Thyroid gland (tissue), 4 donors: ENCODE measurements around the gene JADE1. TPM values are rescaled to one million over a fixed set of nuclear protein-coding genes. Genes with fewer than 3 reads are reported as not detected.

Experiments used
- DNase-seq, 2 donors: peaks; one replicate each; pipeline ENCODE4 v3.0.0-alpha.2; 2019
- H3K27ac ChIP-seq, 3 donors: fragments of 200-600 bp; sonication (generic); 1 replicate in 2 of 3; 2 replicates in 1 of 3; pipeline ENCODE4 v1.5.1; 2016 to 2019; ENCODE audit warnings: mild to moderate bottlenecking in 1 of 3, moderate library complexity in 1 of 3
- H3K27me3 ChIP-seq: fragments of 200-600 bp; sonication (generic); one replicate; pipeline ENCODE4 v1.5.1; 2019
- H3K36me3 ChIP-seq, 2 donors: fragments of 200-600 bp; sonication (generic); one replicate each; pipeline ENCODE4 v1.5.1; 2016 to 2019
- H3K4me1 ChIP-seq, 2 donors: fragments of 200-600 bp; sonication (generic); one replicate each; pipeline ENCODE4 v1.5.1; 2017 to 2019
- H3K4me3 ChIP-seq, 3 donors: fragments of 200-600 bp; sonication (generic); replicated peaks in 1 of 3; 1 replicate in 2 of 3; 2 replicates in 1 of 3; pipeline ENCODE4 v1.5.1; 2016; ENCODE audit warnings: mild to moderate bottlenecking in 1 of 3
- H3K9me3 ChIP-seq: fragments of 200-600 bp; sonication (generic); one replicate; pipeline ENCODE4 v1.5.1; 2017
- POLR2A ChIP-seq, 2 donors: fragments of 450-650 bp; IDR thresholded peaks; one replicate each; pipeline ENCODE4 v1.6.1; 2017; ENCODE audit warnings: antibody characterized with exemption in 2 of 2, mild to moderate bottlenecking in 2 of 2, moderate library complexity in 1 of 2
- WGBS, 2 donors: methylation state at CpG; one replicate each; pipeline ENCODE4 v1.1.5; 2017; 5-methylcytosine and 5-hydroxymethylcytosine counted together
- intact Hi-C: fragments of 100-400 bp; cut with DNase I; formaldehyde crosslinking; loops from one replicate; pipeline ENCODE4 v1.15.1; 2023
- total RNA-seq, 4 donors: library from RNA; depleted of rRNA; stranded (reverse); fragments of >200 nt; gene quantifications; one replicate each; pipeline ENCODE4 v1.2.3, GENCODE V29; 2016
- TF ChIP-seq, protein P1 (sequence below), 6 experiments: fragments of 200-600 bp in 3 of 6; fragments of 450-650 bp in 3 of 6; sonication (generic) in 3 of 6; IDR thresholded peaks; one replicate each; pipeline ENCODE4 v1.5.1; 2016 to 2019; ENCODE audit warnings: antibody characterized with exemption in 6 of 6, mild to moderate bottlenecking in 2 of 6, inconsistent platforms in 1 of 6, moderate library complexity in 1 of 6

Gene JADE1
- total RNA-seq: 100 to 1,000 TPM in 1 of 4 donors, 10 to 100 TPM in 3; 63.5 to 102 (median 74.4) TPM

DNA sequence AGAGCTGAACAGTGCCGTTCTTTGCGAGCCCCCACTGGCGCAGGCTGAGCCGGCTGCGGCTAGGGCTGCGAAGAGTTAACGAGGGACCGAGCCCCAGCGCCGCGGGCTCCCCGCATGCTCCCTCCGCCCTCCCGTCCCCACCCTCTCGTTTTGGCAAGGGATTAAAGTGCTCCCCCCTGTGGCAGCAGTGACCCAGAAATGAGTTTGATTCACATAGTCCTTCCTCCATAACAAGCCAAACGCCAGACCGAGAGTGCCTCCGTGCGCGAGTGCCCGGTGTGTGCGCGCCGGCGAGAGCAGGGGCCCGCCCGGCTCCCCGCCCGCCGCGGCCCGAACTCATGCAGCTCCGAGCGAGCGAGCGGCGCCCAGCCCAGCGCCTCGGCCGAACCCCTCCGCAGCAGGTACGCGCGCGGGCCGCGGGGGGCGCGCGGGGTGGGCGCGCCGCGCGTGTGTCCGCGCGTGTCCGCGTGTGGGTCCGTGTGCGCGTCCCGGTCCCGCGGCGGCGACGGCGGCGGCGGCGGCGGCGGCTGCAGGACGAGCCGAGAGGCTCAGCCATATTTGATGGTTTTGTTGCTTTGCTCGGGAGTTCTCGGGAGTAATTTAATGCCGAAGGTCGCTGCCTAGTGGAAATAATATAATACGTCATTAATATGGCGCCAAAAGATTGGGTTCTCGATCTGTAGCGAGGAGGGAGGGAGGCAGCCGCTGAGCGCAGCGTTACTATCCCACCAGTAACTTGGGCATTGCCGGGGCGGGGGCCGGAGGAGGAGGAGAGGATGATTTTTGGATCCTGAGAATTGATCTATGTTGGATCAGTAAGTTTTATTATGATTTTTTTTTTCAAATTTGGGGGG is at the start of gene JADE1:
JADE1 (plus strand) TSS at position 224 of the 854 bp plus-strand sequence. CDS start 22,059 bp downstream, outside the sequence.
- 0% methylated on average over 47 to 56 of the region's 91 CpGs for WGBS, 2 donors
- TF ChIP-seq POLR2A (IDR thresholded peaks at IDR 0.05): peak; percentile 11 to 89
- TF ChIP-seq, protein P1, sequence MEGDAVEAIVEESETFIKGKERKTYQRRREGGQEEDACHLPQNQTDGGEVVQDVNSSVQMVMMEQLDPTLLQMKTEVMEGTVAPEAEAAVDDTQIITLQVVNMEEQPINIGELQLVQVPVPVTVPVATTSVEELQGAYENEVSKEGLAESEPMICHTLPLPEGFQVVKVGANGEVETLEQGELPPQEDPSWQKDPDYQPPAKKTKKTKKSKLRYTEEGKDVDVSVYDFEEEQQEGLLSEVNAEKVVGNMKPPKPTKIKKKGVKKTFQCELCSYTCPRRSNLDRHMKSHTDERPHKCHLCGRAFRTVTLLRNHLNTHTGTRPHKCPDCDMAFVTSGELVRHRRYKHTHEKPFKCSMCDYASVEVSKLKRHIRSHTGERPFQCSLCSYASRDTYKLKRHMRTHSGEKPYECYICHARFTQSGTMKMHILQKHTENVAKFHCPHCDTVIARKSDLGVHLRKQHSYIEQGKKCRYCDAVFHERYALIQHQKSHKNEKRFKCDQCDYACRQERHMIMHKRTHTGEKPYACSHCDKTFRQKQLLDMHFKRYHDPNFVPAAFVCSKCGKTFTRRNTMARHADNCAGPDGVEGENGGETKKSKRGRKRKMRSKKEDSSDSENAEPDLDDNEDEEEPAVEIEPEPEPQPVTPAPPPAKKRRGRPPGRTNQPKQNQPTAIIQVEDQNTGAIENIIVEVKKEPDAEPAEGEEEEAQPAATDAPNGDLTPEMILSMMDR (IDR thresholded peaks at IDR 0.05): peak in 5 of 6 experiments; percentile 21 to 69 (median 58)
- peak within 1 kb of the TSS; percentile 90 to 97 (median 96) for H3K27ac ChIP-seq
- peaks cover 9 to 20% of the 10 kb centered on the region in 2 donors for H3K4me1 ChIP-seq
- peak within 1 kb of the TSS; percentile 49 to 69 (median 62) for H3K4me3 ChIP-seq
- H3K27me3 ChIP-seq: no peaks in the 10 kb centered on the region
- no peaks in the 10 kb centered on the region for H3K9me3 ChIP-seq
- no peaks in the 10 kb centered on the region for H3K36me3 ChIP-seq
- intact Hi-C loops: loop anchor here (5.0 to 10.0 kb wide), 4 partner anchors 53 to 845 kb away; partner anchors contain the start of genes ABHD18 and MFSD8
- DNase-seq: peak; percentile 95 to 96

DNA sequence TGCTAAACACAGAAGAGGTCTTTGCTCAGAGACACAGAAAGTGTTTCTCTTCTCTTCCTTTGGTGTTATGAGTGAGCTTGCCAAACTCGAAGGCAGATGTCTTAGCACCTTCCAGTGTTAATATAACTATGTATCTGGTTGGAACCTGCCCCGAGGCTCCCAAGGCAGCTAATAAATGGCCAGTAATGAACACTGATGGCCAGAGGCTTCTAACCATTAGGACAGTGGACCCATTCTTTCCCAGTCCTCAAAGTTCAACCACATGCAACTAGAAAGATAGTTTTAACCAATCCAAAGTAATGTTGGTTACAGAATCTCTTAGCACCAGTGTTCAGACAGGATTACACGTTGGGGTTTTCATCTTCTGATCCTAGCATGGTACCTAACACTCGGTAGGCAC is 42.7 kb upstream of the JADE1 start:
- no peaks in the 10 kb centered on the region for H3K9me3 ChIP-seq
- no peaks in the 10 kb centered on the region for H3K36me3 ChIP-seq
- no peak overlapping the region for H3K4me3 ChIP-seq
- DNase-seq: no peak
- WGBS, 2 donors: 64 to 79% methylated on average over 4 of the region's 4 CpGs
- no peak overlapping the region for H3K27ac ChIP-seq
- H3K27me3 ChIP-seq: no peaks in the 10 kb centered on the region
- no peaks in the 10 kb centered on the region for H3K4me1 ChIP-seq
- intact Hi-C loops: no loop called here
- TF ChIP-seq POLR2A (IDR thresholded peaks at IDR 0.05): no peak
- TF ChIP-seq, protein P1 (IDR thresholded peaks at IDR 0.05): no peak

DNA sequence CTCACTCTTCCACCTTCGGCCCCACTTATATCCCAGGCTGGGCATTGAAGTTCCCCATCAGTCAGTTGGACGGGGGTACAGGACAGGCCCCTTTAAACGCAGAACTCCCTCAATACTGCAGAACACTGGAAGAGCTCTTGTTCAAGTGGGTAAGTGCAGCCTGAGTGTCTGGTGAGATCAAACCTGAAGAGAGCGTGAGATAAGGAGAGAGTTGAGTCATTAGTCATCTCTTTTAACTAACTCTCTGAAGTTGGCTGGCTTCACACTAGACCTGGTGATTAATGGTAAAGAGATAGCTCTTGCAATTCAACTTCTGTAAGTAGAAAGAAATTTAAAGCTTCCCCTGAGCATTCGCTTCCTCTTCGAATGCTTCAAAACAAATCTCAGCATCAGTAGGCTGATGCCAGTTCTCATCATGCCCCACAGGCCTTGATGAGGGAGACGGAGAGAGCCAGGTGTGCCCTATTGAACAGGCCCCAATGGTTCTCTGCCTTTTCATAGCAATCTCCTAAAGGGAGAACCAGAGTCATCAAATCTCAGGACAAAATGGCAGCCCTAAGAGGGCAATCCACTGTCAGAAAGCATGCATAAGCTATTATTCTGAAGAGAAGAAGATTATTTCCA is 41.0 kb upstream of the JADE1 start:
- 77 to 79% methylated on average over 7 of the region's 7 CpGs for WGBS, 2 donors
- H3K36me3 ChIP-seq: no peaks in the 10 kb centered on the region
- intact Hi-C loops: no loop called here
- TF ChIP-seq, protein P1 (IDR thresholded peaks at IDR 0.05): no peak
- TF ChIP-seq POLR2A (IDR thresholded peaks at IDR 0.05): no peak
- no peaks in the 10 kb centered on the region for H3K9me3 ChIP-seq
- H3K27me3 ChIP-seq: no peaks in the 10 kb centered on the region
- no peak overlapping the region for H3K4me3 ChIP-seq
- no peak overlapping the region for H3K27ac ChIP-seq
- no peak for DNase-seq
- H3K4me1 ChIP-seq: no peaks in the 10 kb centered on the region

DNA sequence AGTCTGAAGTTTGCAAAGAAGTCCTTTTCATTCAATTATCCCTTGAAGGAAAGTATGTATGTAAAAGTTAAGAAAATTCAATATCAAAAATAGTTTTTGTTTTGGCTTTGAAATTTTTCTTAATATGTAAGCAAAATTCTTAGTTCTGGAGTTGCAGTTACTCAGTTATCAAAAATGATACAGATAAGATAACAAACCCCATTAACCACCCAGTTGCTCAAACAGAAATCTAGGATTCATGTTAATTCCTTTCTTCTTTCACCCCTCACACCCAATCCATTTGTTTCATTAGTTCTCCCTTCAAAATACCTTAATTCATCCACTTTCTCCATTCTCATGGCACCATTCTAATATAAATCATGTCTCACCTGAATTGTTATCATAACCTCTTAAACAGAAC is 40.5 kb upstream of the JADE1 start:
- Histone ChIP-seq H3K4me1 (no peaks in the 10 kb centered on the region), H3K9me3 (no peaks in the 10 kb centered on the region), H3K27me3 (no peaks in the 10 kb centered on the region), H3K36me3 (no peaks in the 10 kb centered on the region), H3K27ac (no peak overlapping the region), H3K4me3 (no peak overlapping the region)
- no peak for TF ChIP-seq POLR2A (IDR thresholded peaks at IDR 0.05)
- TF ChIP-seq, protein P1 (IDR thresholded peaks at IDR 0.05): no peak
- intact Hi-C loops: no loop called here
- DNase-seq: no peak

DNA sequence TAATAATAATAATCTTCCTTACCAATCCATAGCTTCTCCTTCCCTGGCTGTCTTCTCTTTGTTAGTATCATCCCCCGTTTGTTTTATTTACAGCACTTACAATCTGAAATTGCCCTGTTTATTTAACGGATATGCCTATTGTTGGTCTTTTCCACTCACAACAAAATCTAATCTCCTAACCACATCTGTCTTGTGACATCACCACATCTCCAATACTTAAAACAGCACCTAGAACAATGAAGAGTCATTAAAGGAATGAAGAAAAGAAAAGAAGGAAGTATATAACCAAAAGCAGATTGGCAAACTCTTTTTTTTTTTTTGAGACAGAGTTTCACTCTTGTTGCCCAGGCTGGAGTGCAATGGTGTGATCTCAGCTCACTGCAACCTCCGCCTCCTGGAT is 38.7 kb upstream of the JADE1 start:
- TF ChIP-seq POLR2A (IDR thresholded peaks at IDR 0.05): no peak
- TF ChIP-seq, protein P1 (IDR thresholded peaks at IDR 0.05): no peak
- H3K9me3 ChIP-seq: no peaks in the 10 kb centered on the region
- peaks cover 0 to 9% of the 10 kb centered on the region in 2 donors for H3K4me1 ChIP-seq
- H3K27ac ChIP-seq: no peak overlapping the region
- WGBS, 2 donors: 89% methylated on average over 3 of the region's 3 CpGs
- intact Hi-C loops: no loop called here
- H3K4me3 ChIP-seq: no peak overlapping the region
- DNase-seq: no peak
- no peaks in the 10 kb centered on the region for H3K36me3 ChIP-seq
- H3K27me3 ChIP-seq: no peaks in the 10 kb centered on the region
